HK-2 (cell line): ENCODE results near the gene RASGEF1C.

ENCODE experiments used
- DNase-seq: peaks from one replicate; pipeline ENCODE4 v3.0.0-alpha.2; 2018; ENCODE audit not compliant: unreplicated experiment

Gene RASGEF1C

GRCh38 chr5:180053061-180053602 is 155.9 kb downstream of the RASGEF1C start:
- DNase-seq, result no peak

GRCh38 chr5:180052211-180052818 is 156.7 kb downstream of the RASGEF1C start:
- no peak for DNase-seq
